Activated T-cell treated with anti-CD3 and anti-CD28 coated beads, Interleukin-2, amount 50 U/mL, for 24 hours (primary cell): Measurements from ENCODE around the gene CNOT3.
"Not testable (repeated sequence)": the region's sequence is repeated elsewhere in the genome, so short reads cannot be mapped to it uniquely, and the experiment has no call there.

Source experiments
- DNase-seq: peaks from one replicate; pipeline ENCODE4 v3.0.0-alpha.2; 2020
- H3K27ac Mint-ChIP-seq: 2 replicates; pipeline ENCODE4 v1.8.0; 2020; ENCODE audit warnings: mild to moderate bottlenecking, mixed read lengths
- H3K27me3 Mint-ChIP-seq: 2 replicates; pipeline ENCODE4 v1.8.0; 2020; ENCODE audit warnings: mixed read lengths
- H3K36me3 Mint-ChIP-seq: 2 replicates; pipeline ENCODE4 v1.8.0; 2020; ENCODE audit warnings: low read depth, mixed read lengths
- H3K4me1 Mint-ChIP-seq: 2 replicates; pipeline ENCODE4 v1.8.0; 2020; ENCODE audit warnings: low read depth, mixed read lengths
- H3K4me3 Mint-ChIP-seq: 2 replicates; pipeline ENCODE4 v1.8.0; 2020; ENCODE audit warnings: mild to moderate bottlenecking, moderate library complexity, mixed read lengths
- H3K9me3 Mint-ChIP-seq: 2 replicates; pipeline ENCODE4 v1.8.0; 2020; ENCODE audit warnings: mixed read lengths

Gene CNOT3

DNA sequence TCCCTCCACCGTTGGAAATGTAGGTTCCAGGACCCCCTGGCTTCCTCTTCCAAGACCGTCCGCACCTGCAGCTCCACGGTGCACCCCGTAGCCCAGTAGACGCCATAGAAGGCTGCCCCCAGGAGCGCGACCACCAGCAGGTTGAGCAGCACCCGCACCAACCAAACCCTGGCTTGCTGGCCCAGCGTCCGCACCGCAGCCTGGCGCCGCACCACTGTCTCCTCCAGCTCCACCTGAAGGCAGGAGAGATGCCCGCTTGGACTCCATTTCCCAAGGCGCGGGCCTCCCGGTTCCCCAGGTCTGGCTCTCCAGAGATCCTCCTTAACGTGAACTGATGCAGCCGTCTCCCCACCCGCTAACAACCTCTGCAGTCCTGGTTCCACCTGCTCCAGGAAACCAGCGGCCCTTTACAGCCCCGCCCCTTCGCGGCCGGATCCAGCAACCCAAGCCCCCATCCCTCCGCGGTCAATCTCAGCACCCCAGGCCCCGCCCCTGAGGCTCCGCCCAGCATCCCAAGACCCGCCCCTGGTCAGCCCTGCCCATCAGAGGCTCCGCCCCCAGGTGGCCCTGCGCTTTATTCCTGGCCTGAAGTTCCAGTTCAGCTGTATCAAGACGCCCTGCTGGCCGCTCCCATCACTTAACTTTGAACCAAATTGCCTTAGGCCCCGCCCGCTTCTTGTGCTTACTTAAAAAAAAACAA, 27.0 kb downstream of the CNOT3 start:
- no peaks in the 10 kb centered on the region for H3K9me3 Mint-ChIP-seq
- peak overlapping the region; percentile 27 for H3K4me3 Mint-ChIP-seq
- peaks cover 4% of the 10 kb centered on the region for H3K36me3 Mint-ChIP-seq
- no peak overlapping the region for H3K27ac Mint-ChIP-seq
- peaks cover 46% of the 10 kb centered on the region for H3K4me1 Mint-ChIP-seq
- H3K27me3 Mint-ChIP-seq: peaks cover 16% of the 10 kb centered on the region
- peak; percentile 64 for DNase-seq

DNA sequence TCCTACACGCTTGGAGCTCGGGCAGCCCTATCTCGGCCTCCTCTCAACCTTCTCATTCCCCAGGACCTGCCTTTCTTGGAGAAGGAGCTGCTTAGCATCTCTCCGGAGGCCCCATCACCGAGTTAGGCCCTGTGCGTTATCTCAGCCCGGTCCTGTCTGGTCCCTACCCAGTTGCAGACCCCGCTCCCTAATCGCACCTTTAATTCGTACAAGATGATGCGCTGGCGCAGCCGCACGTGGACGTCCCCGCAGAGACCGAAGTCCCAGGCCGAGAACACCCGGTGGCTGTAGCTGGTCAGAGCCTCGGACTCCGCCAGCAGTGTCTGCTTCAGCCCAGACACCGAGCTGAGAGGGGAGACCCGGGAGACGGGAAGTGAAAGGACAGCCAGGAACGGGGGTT, 27.7 kb downstream of the CNOT3 start:
- H3K36me3 Mint-ChIP-seq: no peaks in the 10 kb centered on the region
- H3K4me3 Mint-ChIP-seq: no peak overlapping the region
- H3K9me3 Mint-ChIP-seq: no peaks in the 10 kb centered on the region
- H3K27me3 Mint-ChIP-seq: peaks cover 16% of the 10 kb centered on the region
- peaks cover 42% of the 10 kb centered on the region for H3K4me1 Mint-ChIP-seq
- DNase-seq: no peak
- no peak overlapping the region for H3K27ac Mint-ChIP-seq

DNA sequence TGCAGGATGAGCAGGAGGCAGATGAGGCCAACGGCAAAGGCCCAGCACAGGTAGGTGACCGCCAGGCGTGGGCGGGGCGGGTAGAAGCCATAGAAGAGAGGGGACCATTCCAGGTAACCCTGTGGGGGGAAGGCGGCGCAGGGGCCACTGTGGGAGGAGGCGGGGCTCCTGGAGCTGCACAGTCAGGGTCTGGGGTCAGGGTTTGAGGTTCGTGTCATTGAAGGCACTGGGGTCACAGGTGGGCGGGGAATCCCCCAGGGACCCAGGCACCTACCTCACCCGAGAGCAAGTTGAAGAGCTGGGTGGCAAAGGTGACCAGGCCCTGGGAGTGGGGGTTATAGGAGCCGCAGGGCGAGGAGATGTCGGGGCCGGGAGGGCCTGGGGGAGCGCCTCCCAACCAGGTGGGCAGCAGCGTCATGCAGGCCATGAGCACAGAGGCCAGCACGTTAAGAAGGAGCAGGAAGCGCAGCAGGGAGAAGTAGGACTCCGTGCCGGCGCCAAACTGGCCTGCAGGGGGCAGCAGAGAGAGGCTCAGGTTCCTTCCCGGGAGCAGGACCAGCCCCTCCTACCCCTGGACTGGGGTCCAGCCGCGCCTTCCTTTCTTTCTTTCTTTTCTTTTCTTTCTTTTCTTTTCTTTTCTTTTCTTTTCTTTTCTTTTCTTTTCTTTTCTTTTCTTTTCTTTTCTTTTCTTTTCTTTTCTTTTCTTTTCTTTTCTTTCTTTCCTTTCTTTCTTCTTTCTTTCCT, 30.8 kb downstream of the CNOT3 start:
- H3K4me1 Mint-ChIP-seq: peaks cover 19% of the 10 kb centered on the region
- DNase-seq: peak; percentile 95
- no peak overlapping the region for H3K27ac Mint-ChIP-seq
- H3K36me3 Mint-ChIP-seq: no peaks in the 10 kb centered on the region
- no peaks in the 10 kb centered on the region for H3K9me3 Mint-ChIP-seq
- H3K27me3 Mint-ChIP-seq: peaks cover 13% of the 10 kb centered on the region
- peak overlapping the region; percentile 29 for H3K4me3 Mint-ChIP-seq

DNA sequence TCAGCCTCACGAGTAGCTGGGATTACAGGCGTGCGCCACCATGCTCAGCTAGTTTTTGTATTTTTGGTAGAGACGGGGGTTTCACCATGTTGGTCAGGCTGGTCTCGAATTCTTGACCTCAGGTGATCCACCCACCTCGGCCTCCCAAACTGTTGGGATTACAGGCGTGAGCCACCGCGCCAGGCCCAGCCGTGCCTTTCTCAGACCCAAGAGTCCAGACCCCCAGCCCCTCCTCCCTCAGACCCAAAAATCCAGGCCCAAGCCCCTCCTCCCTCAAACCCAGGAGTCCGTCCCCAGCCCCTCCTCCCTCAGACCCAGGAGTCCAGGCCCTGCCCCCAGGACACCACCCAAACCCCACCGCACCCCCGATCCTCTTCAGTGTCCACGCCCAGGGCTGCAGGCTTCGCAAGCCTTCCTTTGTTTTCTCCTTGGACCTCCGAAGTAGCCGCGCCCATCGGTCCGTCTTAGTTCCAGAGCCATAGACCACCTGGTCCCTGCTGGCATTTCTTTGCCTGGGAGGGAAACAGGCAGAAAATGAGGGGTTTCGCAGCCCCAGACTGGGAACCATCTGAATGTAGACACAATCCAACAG, 31.7 kb downstream of the CNOT3 start:
- DNase-seq: no peak
- H3K4me3 Mint-ChIP-seq: no peak overlapping the region
- H3K36me3 Mint-ChIP-seq: no peaks in the 10 kb centered on the region
- H3K9me3 Mint-ChIP-seq: no peaks in the 10 kb centered on the region
- peaks cover 11% of the 10 kb centered on the region for H3K27me3 Mint-ChIP-seq
- peaks cover 12% of the 10 kb centered on the region for H3K4me1 Mint-ChIP-seq
- H3K27ac Mint-ChIP-seq: no peak overlapping the region

DNA sequence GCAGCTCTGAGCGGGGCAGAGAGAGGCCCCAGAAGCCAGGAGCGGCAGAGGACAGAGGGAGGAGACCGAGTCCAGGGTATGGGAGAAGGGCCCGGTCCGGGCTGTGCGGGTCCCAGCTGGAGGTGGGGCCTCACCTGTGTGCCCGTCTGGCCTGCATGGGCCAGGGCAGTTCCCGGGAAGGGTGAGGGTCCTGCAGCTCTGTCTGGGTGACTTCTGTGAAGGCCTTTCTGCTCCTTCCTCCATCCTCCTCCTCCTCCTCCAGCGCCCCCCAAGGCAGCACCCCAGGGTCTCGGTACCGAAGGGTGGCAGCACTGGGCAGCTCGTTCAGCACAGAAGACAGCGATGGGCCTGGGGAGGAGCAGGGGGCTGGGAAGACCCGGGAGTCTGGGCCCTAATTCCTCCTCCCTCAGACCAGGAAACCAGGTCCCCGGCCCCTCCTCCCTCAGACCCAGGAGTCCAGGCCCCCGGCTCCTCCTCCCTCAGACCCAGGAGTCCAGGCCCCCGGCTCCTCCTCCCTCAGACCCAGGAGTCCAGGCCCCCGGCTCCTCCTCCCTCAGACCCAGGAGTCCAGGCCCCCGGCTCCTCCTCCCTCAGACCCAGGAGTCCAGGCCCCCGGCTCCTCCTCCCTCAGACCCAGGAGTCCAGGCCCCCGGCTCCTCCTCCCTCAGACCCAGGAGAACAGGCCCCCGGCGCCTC, 34.3 kb downstream of the CNOT3 start:
- not testable (repeated sequence) for H3K4me3 Mint-ChIP-seq, H3K27ac Mint-ChIP-seq, H3K4me1 Mint-ChIP-seq, H3K9me3 Mint-ChIP-seq, DNase-seq, H3K27me3 Mint-ChIP-seq
- H3K36me3 Mint-ChIP-seq: peaks cover 20% of the 10 kb centered on the region

DNA sequence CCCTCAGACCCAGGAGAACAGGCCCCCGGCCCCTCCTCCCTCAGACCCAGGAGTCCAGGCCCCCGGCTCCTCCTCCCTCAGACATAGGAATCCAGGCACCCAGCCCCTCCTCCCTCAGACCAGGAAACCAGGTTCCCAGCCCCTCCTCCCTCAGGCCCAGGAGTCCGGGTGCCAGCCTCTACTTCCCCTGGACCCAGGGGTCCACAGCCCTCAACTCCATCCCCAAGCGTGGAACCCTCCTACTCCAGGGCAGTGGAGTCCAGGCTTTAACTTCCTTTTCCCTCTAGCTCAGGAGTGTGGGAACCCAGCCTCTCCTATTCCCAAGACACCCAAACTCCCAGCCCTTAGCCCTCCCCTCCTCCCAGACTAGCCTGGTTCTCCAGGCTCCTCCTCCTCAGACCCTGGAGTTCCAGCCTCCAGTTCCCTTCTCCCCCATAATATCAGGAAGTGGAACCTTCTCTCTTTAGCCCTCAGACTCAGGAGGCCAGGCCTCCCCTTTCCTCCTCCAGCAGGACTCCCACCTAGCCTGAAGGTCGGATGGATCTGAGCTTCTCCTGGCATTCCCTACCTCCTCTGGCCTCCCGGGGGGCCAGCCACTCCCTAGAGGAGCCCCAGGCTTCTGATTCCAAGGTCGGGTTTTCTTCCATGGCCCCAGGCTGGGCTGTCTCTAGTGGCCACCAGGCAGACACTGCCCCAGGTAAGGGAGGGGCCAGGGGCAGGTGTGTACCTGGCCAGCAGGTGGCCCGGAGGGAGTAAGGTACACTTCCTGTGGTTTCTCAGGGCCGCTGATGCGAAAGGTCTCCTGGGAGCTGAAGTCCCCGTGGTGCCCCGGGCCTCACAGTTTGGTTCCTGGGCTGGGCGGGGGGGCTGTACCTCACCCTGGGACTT, 35.2 kb downstream of the CNOT3 start, which contains the start of gene TMC4:
TSS of gene TMC4 (minus strand) at position 690 of the 888 bp plus-strand sequence. CDS start at position 647, 43 bp downstream.
- Mint-ChIP-seq H3K36me3 (peaks cover 23% of the 10 kb centered on the region), H3K4me1 (peaks cover 6% of the 10 kb centered on the region), H3K27ac (peak within 1 kb of the TSS; percentile 22), H3K9me3 (no peaks in the 10 kb centered on the region), H3K27me3 (no peaks in the 10 kb centered on the region), H3K4me3 (no peak within 1 kb of the TSS)
- no peak for DNase-seq

DNA sequence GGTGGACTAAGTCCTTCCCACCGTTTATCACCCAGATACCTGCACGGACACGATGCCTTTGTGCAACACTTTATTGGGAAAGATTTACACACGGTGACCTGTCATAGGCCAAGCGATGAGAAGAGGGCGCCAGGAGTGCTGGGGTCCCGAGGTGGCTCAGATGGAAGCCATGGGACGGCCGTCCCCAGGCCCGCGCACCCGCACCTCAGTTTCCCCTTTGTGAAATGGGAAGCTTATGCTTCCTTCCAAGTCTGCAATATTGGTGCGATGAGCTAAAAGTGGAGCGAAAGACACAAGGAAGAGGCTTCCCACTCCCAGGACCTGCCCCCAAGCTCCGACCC, 35.8 kb downstream of the CNOT3 start:
- H3K4me1 Mint-ChIP-seq: peaks cover 2% of the 10 kb centered on the region
- peaks cover 30% of the 10 kb centered on the region for H3K36me3 Mint-ChIP-seq
- no peaks in the 10 kb centered on the region for H3K9me3 Mint-ChIP-seq
- no peaks in the 10 kb centered on the region for H3K27me3 Mint-ChIP-seq
- no peak overlapping the region for H3K27ac Mint-ChIP-seq
- DNase-seq: no peak
- no peak overlapping the region for H3K4me3 Mint-ChIP-seq

DNA sequence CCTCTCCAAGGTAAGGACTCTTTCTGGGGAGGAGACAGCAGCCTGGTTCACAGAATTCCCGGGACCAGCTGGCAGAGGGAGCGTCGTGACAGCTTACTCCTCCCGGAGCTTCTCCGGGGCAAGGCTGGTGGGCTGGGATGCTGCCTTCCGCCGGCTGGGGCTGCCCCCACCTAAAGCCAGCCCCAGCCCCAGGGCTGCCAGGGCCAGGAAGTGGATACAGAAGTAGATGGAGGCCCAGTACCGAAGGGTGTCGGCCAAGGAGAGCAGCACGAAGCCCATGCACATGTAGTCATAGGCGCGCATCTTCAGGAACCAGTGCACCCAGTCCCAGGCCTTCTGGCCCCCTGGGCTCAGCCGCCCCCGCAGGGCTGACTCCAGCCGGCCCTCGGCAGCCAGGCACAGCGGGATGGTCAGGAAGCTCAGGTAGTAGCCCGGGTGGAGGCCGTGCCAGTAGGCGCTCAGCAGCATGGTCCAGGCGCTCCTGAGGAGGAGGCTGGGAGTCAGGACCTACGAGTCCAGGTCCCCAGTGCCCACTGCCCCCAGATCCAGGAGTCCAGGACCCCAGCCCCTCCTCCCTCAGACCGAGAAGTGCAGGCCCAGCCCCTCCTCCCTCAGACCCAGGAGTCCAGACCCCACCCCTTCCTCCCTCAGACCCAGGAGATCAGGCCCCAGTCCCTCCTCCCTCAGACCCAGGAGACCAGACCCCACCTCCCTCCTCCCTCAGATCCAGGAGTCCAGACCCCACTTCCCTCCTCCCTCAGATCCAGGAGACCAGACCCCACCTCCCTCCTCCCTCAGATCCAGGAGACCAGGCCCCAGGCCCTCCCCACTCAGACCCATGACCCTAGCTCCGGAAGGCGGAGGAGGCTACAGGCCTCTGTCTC, 36.6 kb downstream of the CNOT3 start:
- Mint-ChIP-seq H3K4me1 (no peaks in the 10 kb centered on the region), H3K4me3 (no peak overlapping the region), H3K27ac (no peak overlapping the region), H3K36me3 (peaks cover 38% of the 10 kb centered on the region), H3K9me3 (no peaks in the 10 kb centered on the region), H3K27me3 (no peaks in the 10 kb centered on the region)
- no peak for DNase-seq

DNA sequence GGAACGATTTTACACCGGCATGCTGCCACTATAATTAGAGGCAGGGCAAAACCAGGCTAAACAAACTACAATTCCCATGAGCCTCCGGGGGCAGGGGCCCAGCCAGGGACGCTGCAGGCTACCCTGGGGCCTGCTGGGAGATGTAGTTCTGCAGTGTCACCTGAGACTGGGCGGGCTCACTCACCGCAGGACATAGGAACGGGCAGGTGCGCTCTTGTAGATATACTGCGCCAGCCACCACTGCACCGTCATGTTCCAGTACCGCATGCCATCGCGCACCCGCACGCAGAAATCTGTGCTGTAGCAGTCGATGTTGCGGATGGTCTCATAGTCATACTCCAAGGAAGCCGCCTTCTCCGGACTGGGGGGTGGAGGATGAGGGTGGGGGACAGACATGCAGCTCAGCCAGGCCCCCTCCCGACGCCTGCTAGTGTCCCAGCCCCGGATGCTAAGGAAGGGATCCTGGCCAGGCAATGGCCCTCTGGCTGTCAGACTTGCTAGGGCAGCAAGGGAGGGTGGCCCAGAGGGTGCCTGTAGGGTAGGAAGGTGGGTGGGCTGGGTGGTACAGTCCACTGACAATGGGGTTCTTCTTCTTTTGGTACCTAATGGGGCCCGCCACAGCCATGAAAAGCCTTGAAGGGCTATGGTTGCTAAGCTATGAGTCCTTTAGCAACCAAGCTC, 41.2 kb downstream of the CNOT3 start:
- Mint-ChIP-seq H3K4me1 (no peaks in the 10 kb centered on the region), H3K27me3 (no peaks in the 10 kb centered on the region), H3K9me3 (no peaks in the 10 kb centered on the region), H3K27ac (no peak overlapping the region), H3K4me3 (no peak overlapping the region), H3K36me3 (peaks cover 68% of the 10 kb centered on the region)
- DNase-seq: peak; percentile 58

DNA sequence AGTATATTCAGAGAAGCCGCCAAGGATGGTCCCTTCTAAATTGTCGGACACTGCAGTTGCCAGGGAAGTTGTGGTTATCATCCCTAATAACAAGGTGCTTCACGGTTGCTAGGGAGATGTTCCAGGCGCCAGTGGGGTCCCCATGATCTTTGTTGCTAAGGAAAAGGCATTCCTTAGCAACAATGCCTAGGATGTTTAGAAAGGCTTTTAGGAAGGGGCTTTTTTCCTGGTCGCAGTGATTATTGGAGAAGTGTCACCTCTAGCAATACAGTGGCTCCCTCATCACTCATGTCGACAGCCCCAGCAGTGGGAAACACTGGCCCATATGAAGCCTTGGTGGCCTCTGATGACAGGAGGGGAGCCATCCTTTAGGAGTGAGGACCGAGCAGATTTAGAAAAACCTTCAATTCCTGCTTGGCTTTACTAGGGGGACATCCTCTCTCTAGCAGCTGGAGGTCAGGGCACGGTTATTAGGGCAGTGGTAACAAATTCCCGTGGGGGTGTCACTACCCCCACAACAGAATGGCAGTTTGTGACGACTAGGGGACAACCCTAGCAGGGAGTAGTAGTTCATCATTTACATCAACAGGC, 41.8 kb downstream of the CNOT3 start:
- Mint-ChIP-seq H3K36me3 (peaks cover 74% of the 10 kb centered on the region), H3K4me3 (no peak overlapping the region)

DNA sequence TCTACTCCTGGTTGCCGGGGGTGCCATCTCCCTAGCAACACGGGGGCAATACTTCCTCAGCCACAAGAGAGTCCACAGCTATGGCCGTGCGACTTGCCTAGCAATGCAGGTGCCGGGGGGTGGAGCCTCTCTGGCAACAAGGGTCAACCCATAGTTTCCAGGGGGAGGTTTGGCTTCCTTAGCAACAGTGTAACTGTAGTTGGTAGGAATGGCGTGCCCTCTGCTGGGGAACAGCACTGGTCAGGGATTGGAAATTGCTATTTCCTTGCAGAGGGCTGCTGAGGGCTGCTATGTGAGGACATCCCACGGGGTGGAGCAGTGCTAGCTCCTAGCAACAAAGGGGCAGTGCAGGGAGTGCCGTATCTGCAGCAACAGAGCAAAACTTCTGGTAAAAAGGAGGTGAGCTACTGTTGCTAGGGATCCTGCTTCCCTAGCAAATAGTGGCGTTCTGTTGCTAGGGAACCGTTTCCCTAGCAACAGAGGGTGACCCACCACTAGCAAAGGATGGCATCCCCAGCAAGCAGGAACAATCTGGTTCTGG, 42.4 kb downstream of the CNOT3 start:
- H3K36me3 Mint-ChIP-seq: peaks cover 72% of the 10 kb centered on the region
- no peak overlapping the region for H3K4me3 Mint-ChIP-seq
- H3K27ac Mint-ChIP-seq: no peak overlapping the region
- no peak for DNase-seq
- no peaks in the 10 kb centered on the region for H3K4me1 Mint-ChIP-seq
- H3K27me3 Mint-ChIP-seq: no peaks in the 10 kb centered on the region
- no peaks in the 10 kb centered on the region for H3K9me3 Mint-ChIP-seq

More for the DNA sequence above, 41.8 kb downstream of the CNOT3 start:
- Mint-ChIP-seq H3K27me3 (no peaks in the 10 kb centered on the region), H3K4me1 (no peaks in the 10 kb centered on the region), H3K9me3 (no peaks in the 10 kb centered on the region), H3K27ac (no peak overlapping the region)
- no peak for DNase-seq

DNA sequence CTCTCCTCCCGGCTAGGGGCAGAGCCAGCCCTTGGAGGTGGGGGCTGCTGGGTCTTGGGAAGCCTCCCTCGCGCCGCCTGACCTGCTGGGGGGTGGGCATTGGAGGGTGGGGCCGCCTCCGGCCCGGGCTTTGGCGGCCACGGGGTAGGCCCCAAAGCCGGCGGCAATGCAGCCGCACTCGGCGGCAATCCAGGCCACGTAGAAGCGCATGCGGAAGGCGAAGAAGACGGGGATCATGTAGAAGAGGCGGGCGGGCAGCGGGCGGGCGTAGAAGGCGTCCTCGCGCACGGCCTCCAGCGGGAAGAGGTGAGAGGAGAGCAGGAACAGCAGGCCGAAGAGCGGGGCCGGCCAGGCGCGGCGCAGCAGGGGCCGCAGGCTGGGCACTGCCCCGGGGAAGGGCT, 43.1 kb downstream of the CNOT3 start:
- Mint-ChIP-seq H3K27ac (no peak overlapping the region), H3K36me3 (peaks cover 70% of the 10 kb centered on the region)

More for the DNA sequence above, 43.1 kb downstream of the CNOT3 start:
- Mint-ChIP-seq H3K27me3 (no peaks in the 10 kb centered on the region), H3K9me3 (no peaks in the 10 kb centered on the region), H3K4me3 (no peak overlapping the region), H3K4me1 (peaks cover 3% of the 10 kb centered on the region)
- DNase-seq: no peak
